ENCODE data around the gene UQCR11. TPM values are rescaled to one million over a fixed set of nuclear protein-coding genes. Genes with fewer than 3 reads are reported as not detected.

The UQCR11 gene
- total and polyA plus RNA-seq, 2 of the 8 experiments (the other 6 are each of a cell fraction or from before 2014, with no cell fraction given), result 162 to 171 TPM

GRCh38 chr19:1561236-1561842, 43.9 kb downstream of the UQCR11 start:
- Histone ChIP-seq H3K79me2 (ENCODE audit: control insufficient read depth in 1 of 2, insufficient read depth in 2 of 2, low read length in 2 of 2) (peaks cover 12 to 70% of the 10 kb centered on the region in 2 experiments), H3K79me1 (ENCODE audit: low read depth, low read length) (peaks cover 28% of the 10 kb centered on the region), H2BK15ac (ENCODE audit: low read length) (no peak overlapping the region), H4K20me1 (replicated peaks in 1 of 2; ENCODE audit: control insufficient read depth in 1 of 2, insufficient read depth in 2 of 2, low read length in 2 of 2) (peaks cover 36 to 51% of the 10 kb centered on the region in 2 experiments), H2AFZ (ENCODE audit: low read length) (no peak overlapping the region), H2BK20ac (ENCODE audit: low read length) (no peak overlapping the region), H2AK5ac (ENCODE audit: low read depth, low read length) (no peak overlapping the region), H2BK120ac (replicated peaks; ENCODE audit: low read depth, low read length) (no peak overlapping the region), H4K5ac (ENCODE audit: insufficient read length, low read depth, low read length) (no peak overlapping the region), H3K4me2 (ENCODE audit: insufficient read depth in 1 of 2, low read depth in 2 of 2, low read length in 2 of 2) (no peak overlapping the region), H3K23me2 (ENCODE audit: low read depth, low read length) (no peaks in the 10 kb centered on the region), H3K14ac (ENCODE audit: insufficient read length) (no peak overlapping the region), H4K91ac (replicated peaks; ENCODE audit: insufficient read length, low read length) (no peak overlapping the region), H3K27ac (ENCODE audit: low read depth, low read length) (no peak overlapping the region), H3K9ac (replicated peaks in 1 of 4; ENCODE audit: extremely low read depth in 1 of 4, low read depth in 3 of 4, low read length in 3 of 4) (no peak overlapping the region), H3K18ac (ENCODE audit: extremely low read depth, low read length) (no peak overlapping the region), H3K4me1 (replicated peaks in 1 of 4; ENCODE audit: control insufficient read depth in 3 of 4, insufficient read depth in 4 of 4, low read length in 3 of 4) (peaks cover 0 to 8% (median 6%) of the 10 kb centered on the region in 4 experiments; a peak in 6 of 7 replicates), H3K4me3 (ENCODE audit: extremely low read depth in 1 of 4, insufficient read depth in 2 of 4, low read depth in 3 of 4, low read length in 4 of 4) (no peak overlapping the region), H3K23ac (ENCODE audit: insufficient read length) (no peak overlapping the region), H3K27me3 (replicated peaks in 1 of 4; ENCODE audit: control insufficient read depth in 3 of 4, extremely low read depth in 1 of 4, insufficient read depth in 3 of 4, low read length in 3 of 4) (no peaks in the 10 kb centered on the region), H2BK12ac (ENCODE audit: low read depth, low read length) (no peak overlapping the region), H2BK5ac (ENCODE audit: low read depth, low read length) (no peak overlapping the region), H4K8ac (ENCODE audit: extremely low read depth, insufficient read depth, low read length) (peak overlapping the region; percentile 57; the same call in 1 of the 2 replicates), H3K56ac (replicated peaks; ENCODE audit: insufficient read length, low read depth, low read length) (no peak overlapping the region), H3K4ac (replicated peaks; ENCODE audit: insufficient read length, low read depth, low read length) (no peak overlapping the region), H3K36me3 (ENCODE audit: control insufficient read depth in 2 of 4, insufficient read depth in 4 of 4, low read length in 3 of 4) (peaks cover 0 to 6% (median 0%) of the 10 kb centered on the region in 4 experiments; a peak in 4 of 8 replicates), H3K9me3 (ENCODE audit: insufficient read depth in 2 of 2, low read depth in 1 of 2, low read length in 1 of 2) (no peaks in the 10 kb centered on the region)
- no peak for FAIRE-seq
- DNase-seq (ENCODE audit: low read depth in 1 of 2, low spot score in 2 of 2), result no peak
- CTCF ChIA-PET (ENCODE audit: partially characterized antibody), result interaction anchor here (1.6 to 1.8 kb wide), 2 partner anchors 15 to 16 kb away, joined by 8 to 10 read pairs; no protein-coding TSS in a partner anchor
- TF ChIP-seq JUND (IDR thresholded peaks at IDR 0.05; ENCODE audit: low read length), result no peak
- TF ChIP-seq KDM1A (IDR thresholded peaks at IDR 0.05; ENCODE audit: borderline replicate concordance, low read length), result no peak
- TF ChIP-seq TEAD4 (IDR thresholded peaks at IDR 0.05; ENCODE audit: low read depth, low read length), result no peak
- 92% methylated on average over 17 of the region's 17 CpGs; no CpG with 5 or more reads in 1 of the 2 experiments for WGBS, 2 experiments (ENCODE audit: extremely low coverage in 1 of 2, insufficient coverage in 1 of 2, insufficient read length in 1 of 2, insufficient replicate concordance in 2 of 2, low coverage in 1 of 2, low lambda C conversion rate in 2 of 2, missing lambda C conversion rate in 1 of 2)
- POLR2A ChIA-PET (ENCODE audit: partially characterized antibody), result interaction anchor here (1.8 to 1.9 kb wide), 2 partner anchors 10 to 14 kb away, joined by 4 to 5 read pairs; no protein-coding TSS in a partner anchor
